Measurements from ENCODE around the gene SSRP1. TPM values are rescaled to one million over a fixed set of nuclear protein-coding genes. Genes with fewer than 3 reads are reported as not detected.

The SSRP1 gene
- polyA plus RNA-seq, 1 experiment, result 113 TPM

DNA sequence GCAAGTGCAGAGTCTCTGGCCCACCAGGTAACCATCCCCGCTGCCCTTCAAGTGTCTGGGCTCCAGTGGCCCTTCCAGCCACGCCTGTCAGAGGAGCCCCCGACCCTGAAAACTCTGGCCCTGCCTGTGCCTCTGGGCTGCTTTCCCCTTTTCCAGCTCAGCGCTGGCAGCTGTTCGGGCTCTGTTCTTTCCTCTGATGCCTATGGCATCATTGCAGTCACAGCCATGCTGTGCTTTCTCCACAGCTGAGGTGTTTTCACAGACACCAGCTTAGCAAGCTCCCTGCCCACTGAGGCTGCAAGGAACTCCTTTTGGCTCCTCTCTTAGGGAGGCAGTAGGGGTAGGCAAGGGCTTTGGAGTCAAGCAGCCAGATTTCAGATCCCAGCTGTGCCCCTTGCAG, 23.7 kb upstream of the SSRP1 start:
- peaks cover 39% of the 10 kb centered on the region for H3K27me3 ChIP-seq (ENCODE audit: control insufficient read depth, insufficient read depth, low read length)
- ChIA-PET CTCF (interaction anchor here (0.6 to 3.4 kb wide), 2 partner anchors 14 to 98 kb away, joined by 3 to 12 read pairs; no protein-coding TSS in a partner anchor), POLR2A (no interaction called here)
- no peak overlapping the region for H3K27ac ChIP-seq (ENCODE audit: low read depth, low read length)
- TF ChIP-seq, protein P1, sequence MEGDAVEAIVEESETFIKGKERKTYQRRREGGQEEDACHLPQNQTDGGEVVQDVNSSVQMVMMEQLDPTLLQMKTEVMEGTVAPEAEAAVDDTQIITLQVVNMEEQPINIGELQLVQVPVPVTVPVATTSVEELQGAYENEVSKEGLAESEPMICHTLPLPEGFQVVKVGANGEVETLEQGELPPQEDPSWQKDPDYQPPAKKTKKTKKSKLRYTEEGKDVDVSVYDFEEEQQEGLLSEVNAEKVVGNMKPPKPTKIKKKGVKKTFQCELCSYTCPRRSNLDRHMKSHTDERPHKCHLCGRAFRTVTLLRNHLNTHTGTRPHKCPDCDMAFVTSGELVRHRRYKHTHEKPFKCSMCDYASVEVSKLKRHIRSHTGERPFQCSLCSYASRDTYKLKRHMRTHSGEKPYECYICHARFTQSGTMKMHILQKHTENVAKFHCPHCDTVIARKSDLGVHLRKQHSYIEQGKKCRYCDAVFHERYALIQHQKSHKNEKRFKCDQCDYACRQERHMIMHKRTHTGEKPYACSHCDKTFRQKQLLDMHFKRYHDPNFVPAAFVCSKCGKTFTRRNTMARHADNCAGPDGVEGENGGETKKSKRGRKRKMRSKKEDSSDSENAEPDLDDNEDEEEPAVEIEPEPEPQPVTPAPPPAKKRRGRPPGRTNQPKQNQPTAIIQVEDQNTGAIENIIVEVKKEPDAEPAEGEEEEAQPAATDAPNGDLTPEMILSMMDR (IDR thresholded peaks at IDR 0.05; ENCODE audit: low read depth, low read length), result no peak
- DNase-seq (ENCODE audit: low read depth, low spot score), result no peak
- H3K4me3 ChIP-seq (ENCODE audit: low read depth, low read length), result no peak overlapping the region
- H3K9me3 ChIP-seq (ENCODE audit: control insufficient read depth, insufficient read depth, low read length), result no peaks in the 10 kb centered on the region

DNA sequence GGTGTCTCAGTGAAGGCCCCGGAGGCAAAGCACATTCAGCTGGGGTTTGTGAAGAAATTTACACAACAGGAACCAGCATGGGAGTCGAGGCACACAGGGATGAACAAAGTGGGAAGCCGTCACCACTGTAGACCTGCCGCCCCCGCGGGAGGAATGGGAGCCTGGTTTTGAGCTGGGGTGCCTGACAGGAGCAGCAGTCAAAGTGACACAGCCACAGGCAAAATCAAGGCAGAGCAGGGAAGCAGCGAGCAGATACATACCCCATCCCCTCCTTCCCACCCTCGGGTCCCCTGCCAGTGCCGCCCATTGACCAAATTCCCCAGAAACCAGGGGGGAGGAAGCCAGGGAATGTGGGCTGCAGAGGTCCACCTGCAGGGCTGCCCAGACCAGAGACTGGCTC, 23.3 kb upstream of the SSRP1 start:
- no peak for DNase-seq (ENCODE audit: low read depth, low spot score)
- no peak overlapping the region for H3K4me3 ChIP-seq (ENCODE audit: low read depth, low read length)
- H3K27ac ChIP-seq (ENCODE audit: low read depth, low read length), result no peak overlapping the region
- CTCF ChIA-PET, result interaction anchor here (3.4 kb wide), 1 partner anchor 13 kb away, joined by 12 read pairs; no protein-coding TSS in a partner anchor
- POLR2A ChIA-PET, result no interaction called here
- H3K27me3 ChIP-seq (ENCODE audit: control insufficient read depth, insufficient read depth, low read length), result peaks cover 38% of the 10 kb centered on the region
- H3K9me3 ChIP-seq (ENCODE audit: control insufficient read depth, insufficient read depth, low read length), result no peaks in the 10 kb centered on the region
- TF ChIP-seq, protein P1 (IDR thresholded peaks at IDR 0.05; ENCODE audit: low read depth, low read length), result no peak

GRCh38 chr11:57358543-57358961, 22.9 kb upstream of the SSRP1 start:
- Histone ChIP-seq H3K27me3 (ENCODE audit: control insufficient read depth, insufficient read depth, low read length) (peaks cover 37% of the 10 kb centered on the region), H3K4me3 (ENCODE audit: low read depth, low read length) (no peak overlapping the region), H3K9me3 (ENCODE audit: control insufficient read depth, insufficient read depth, low read length) (no peaks in the 10 kb centered on the region), H3K27ac (ENCODE audit: low read depth, low read length) (no peak overlapping the region)
- no peak for DNase-seq (ENCODE audit: low read depth, low spot score)
- ChIA-PET POLR2A (no interaction called here), CTCF (interaction anchor here (3.4 kb wide), 1 partner anchor 13 kb away, joined by 12 read pairs; no protein-coding TSS in a partner anchor)
- TF ChIP-seq, protein P1 (IDR thresholded peaks at IDR 0.05; ENCODE audit: low read depth, low read length), result no peak

- H3K4me3 ChIP-seq (ENCODE audit: low read depth, low read length), result no peak overlapping the region
- TF ChIP-seq, protein P1 (IDR thresholded peaks at IDR 0.05; ENCODE audit: low read depth, low read length), result no peak
- no peak for DNase-seq (ENCODE audit: low read depth, low spot score)
- peaks cover 37% of the 10 kb centered on the region for H3K27me3 ChIP-seq (ENCODE audit: control insufficient read depth, insufficient read depth, low read length)
- POLR2A ChIA-PET, result no interaction called here
- CTCF ChIA-PET, result interaction anchor here (1.0 to 3.4 kb wide), 3 partner anchors 12 to 102 kb away, joined by 3 to 12 read pairs (median 4); partner anchors contain the start of gene RTN4RL2
- no peaks in the 10 kb centered on the region for H3K9me3 ChIP-seq (ENCODE audit: control insufficient read depth, insufficient read depth, low read length)
- no peak overlapping the region for H3K27ac ChIP-seq (ENCODE audit: low read depth, low read length)
These were observed 22.2 kb upstream of the SSRP1 start for GRCh38 chr11:57357856-57358255.

GRCh38 chr11:57357310-57357709, 21.6 kb upstream of the SSRP1 start:
- H3K27me3 ChIP-seq (ENCODE audit: control insufficient read depth, insufficient read depth, low read length), result peaks cover 37% of the 10 kb centered on the region
- no peak overlapping the region for H3K4me3 ChIP-seq (ENCODE audit: low read depth, low read length)
- H3K27ac ChIP-seq (ENCODE audit: low read depth, low read length), result no peak overlapping the region
- POLR2A ChIA-PET, result no interaction called here
- CTCF ChIA-PET, result interaction anchor here (1.0 to 3.4 kb wide), 3 partner anchors 12 to 103 kb away, joined by 3 to 12 read pairs (median 4); partner anchors contain the start of gene RTN4RL2
- H3K9me3 ChIP-seq (ENCODE audit: control insufficient read depth, insufficient read depth, low read length), result no peaks in the 10 kb centered on the region
- no peak for DNase-seq (ENCODE audit: low read depth, low spot score)
- TF ChIP-seq, protein P1 (IDR thresholded peaks at IDR 0.05; ENCODE audit: low read depth, low read length), result no peak
